H9 (cell line): ENCODE results near the gene CACNA1A. TPM values are rescaled to one million over a fixed set of nuclear protein-coding genes. Genes with fewer than 3 reads are reported as not detected.

ENCODE experiments used
- DNase-seq: peaks from one replicate; pipeline ENCODE4 v3.0.0-alpha.2; 2017
- H2AFZ ChIP-seq: one replicate; pipeline ENCODE4 v1.6.1; 2013; ENCODE audit warnings: mild to moderate bottlenecking, low read length, control low read depth, moderate library complexity
- H2AK5ac ChIP-seq: 2 replicates; pipeline ENCODE4 v1.6.1; 2013; ENCODE audit warnings: low read length, control low read depth, mixed read lengths; ENCODE audit not compliant: insufficient read length
- H2BK120ac ChIP-seq: one replicate; pipeline ENCODE4 v1.6.1; 2013; ENCODE audit warnings: low read depth, mild to moderate bottlenecking, low read length, control low read depth, inconsistent platforms; ENCODE audit not compliant: poor library complexity, severe bottlenecking
- H2BK12ac ChIP-seq: 2 replicates; pipeline ENCODE4 v1.6.1; 2013; ENCODE audit warnings: low read length, control low read depth, mixed read lengths, low read depth; ENCODE audit not compliant: insufficient read length
- H2BK15ac ChIP-seq: 2 replicates; pipeline ENCODE4 v1.6.1; 2013; ENCODE audit warnings: low read depth, low read length, control low read depth
- H2BK20ac ChIP-seq: one replicate; pipeline ENCODE4 v1.6.1; 2013; ENCODE audit warnings: low read depth, mild to moderate bottlenecking, low read length, control low read depth, inconsistent platforms; ENCODE audit not compliant: poor library complexity, severe bottlenecking
- H2BK5ac ChIP-seq: 2 replicates; pipeline ENCODE4 v1.6.1; 2013; ENCODE audit warnings: low read length, control low read depth, mixed read lengths; ENCODE audit not compliant: insufficient read length
- H3K14ac ChIP-seq: 2 replicates; pipeline ENCODE4 v1.6.1; 2013; ENCODE audit warnings: low read length, control low read depth; ENCODE audit not compliant: insufficient read depth
- H3K18ac ChIP-seq: 2 replicates; pipeline ENCODE4 v1.6.1; 2013; ENCODE audit warnings: low read depth, mild to moderate bottlenecking, mixed read lengths, low read length, control low read depth; ENCODE audit not compliant: insufficient read length
- H3K23ac ChIP-seq: 2 replicates; pipeline ENCODE4 v1.6.1; 2013; ENCODE audit warnings: low read length, control low read depth, mixed read lengths, low read depth; ENCODE audit not compliant: insufficient read length
- H3K23me2 ChIP-seq: 2 replicates; pipeline ENCODE4 v1.6.1; 2013; ENCODE audit warnings: low read depth, mild to moderate bottlenecking, mixed read lengths, low read length, control low read depth; ENCODE audit not compliant: insufficient read length, poor library complexity, severe bottlenecking
- H3K27ac ChIP-seq: 2 replicates; pipeline ENCODE4 v1.5.1; 2013; ENCODE audit warnings: low read length, control low read depth, mixed read lengths, low read depth; ENCODE audit not compliant: insufficient read length
- H3K27me3 ChIP-seq: 2 replicates; pipeline ENCODE4 v1.6.1; 2013; ENCODE audit warnings: low read length, control low read depth, inconsistent platforms; ENCODE audit not compliant: insufficient read depth
- H3K4ac ChIP-seq: 2 replicates; pipeline ENCODE4 v1.6.1; 2013; ENCODE audit warnings: low read depth, mild to moderate bottlenecking, control low read depth, inconsistent platforms, low read length, moderate library complexity
- H3K4me1 ChIP-seq: 2 replicates; pipeline ENCODE4 v1.6.1; 2013; ENCODE audit warnings: low read length, control low read depth, inconsistent platforms; ENCODE audit not compliant: insufficient read depth
- H3K4me2 ChIP-seq: 2 replicates; pipeline ENCODE4 v1.6.1; 2013; ENCODE audit warnings: low read length, control low read depth, mixed read lengths; ENCODE audit not compliant: insufficient read length, insufficient read depth
- H3K56ac ChIP-seq: 2 replicates; pipeline ENCODE4 v1.6.1; 2013; ENCODE audit warnings: low read depth, mild to moderate bottlenecking, mixed read lengths, low read length, control low read depth; ENCODE audit not compliant: insufficient read length
- H3K79me1 ChIP-seq: 2 replicates; pipeline ENCODE4 v1.6.1; 2013; ENCODE audit warnings: low read depth, mild to moderate bottlenecking, moderate library complexity, low read length, control low read depth, inconsistent platforms; ENCODE audit not compliant: insufficient read depth, poor library complexity, severe bottlenecking
- H3K79me2 ChIP-seq: 2 replicates; pipeline ENCODE4 v1.6.1; 2013; ENCODE audit warnings: low read length, control low read depth, inconsistent platforms; ENCODE audit not compliant: insufficient read depth
- H3K9ac ChIP-seq: 2 replicates; pipeline ENCODE4 v1.6.1; 2013; ENCODE audit warnings: low read length, control low read depth, mixed read lengths; ENCODE audit not compliant: insufficient read length; ENCODE audit errors: extremely low read depth
- H3K9me3 ChIP-seq: one replicate; pipeline ENCODE4 v1.6.1; 2013; ENCODE audit warnings: low read depth, low read length, inconsistent platforms; ENCODE audit not compliant: control insufficient read depth
- H3T11ph ChIP-seq: one replicate; pipeline ENCODE4 v1.6.1; 2013; ENCODE audit warnings: mild to moderate bottlenecking, low read length, control low read depth, inconsistent platforms
- H4K20me1 ChIP-seq: one replicate; pipeline ENCODE4 v1.6.1; 2013; ENCODE audit not compliant: control insufficient read depth, insufficient read length, insufficient read depth
- H4K5ac ChIP-seq: 2 replicates; pipeline ENCODE4 v1.6.1; 2013; ENCODE audit warnings: low read depth, mild to moderate bottlenecking, mixed read lengths, low read length, control low read depth; ENCODE audit not compliant: insufficient read length
- H4K8ac ChIP-seq: replicated peaks from 2 replicates; pipeline ENCODE4 v1.6.1; 2013; ENCODE audit warnings: low read length, control low read depth, mixed read lengths, low read depth; ENCODE audit not compliant: insufficient read length
- H4K91ac ChIP-seq: 2 replicates; pipeline ENCODE4 v1.6.1; 2013; ENCODE audit warnings: low read depth, mild to moderate bottlenecking, moderate library complexity, mixed read lengths, low read length, control low read depth; ENCODE audit not compliant: insufficient read length
- H3K27ac Mint-ChIP-seq, 3 experiments: 2 replicates in 2 of 3; 3 replicates in 1 of 3; pipeline ENCODE4 v1.8.0; 2020 to 2021; ENCODE audit warnings: mixed read lengths in 3 of 3, mild to moderate bottlenecking in 1 of 3, moderate library complexity in 1 of 3
- H3K27me3 Mint-ChIP-seq: 2 replicates; pipeline ENCODE4 v1.8.0; 2021; ENCODE audit warnings: low read depth, mild to moderate bottlenecking, moderate library complexity, mixed read lengths
- H3K36me3 Mint-ChIP-seq, 3 experiments: 2 replicates in 2 of 3; 3 replicates in 1 of 3; pipeline ENCODE4 v1.8.0; 2020 to 2021; ENCODE audit warnings: low read depth in 3 of 3, mixed read lengths in 3 of 3; ENCODE audit not compliant: insufficient read depth in 1 of 3
- H3K4me1 Mint-ChIP-seq, 2 experiments: 2 replicates each; pipeline ENCODE4 v1.8.0; 2020; ENCODE audit warnings: mixed read lengths in 2 of 2
- H3K4me3 Mint-ChIP-seq, 2 experiments: 2 replicates in 1 of 2; 3 replicates in 1 of 2; pipeline ENCODE4 v1.8.0; 2020 to 2021; ENCODE audit warnings: mild to moderate bottlenecking in 2 of 2, mixed read lengths in 2 of 2, moderate library complexity in 1 of 2
- H3K9me3 Mint-ChIP-seq, 2 experiments: 2 replicates in 1 of 2; 3 replicates in 1 of 2; pipeline ENCODE4 v1.8.0; 2020; ENCODE audit warnings: mild to moderate bottlenecking in 2 of 2, mixed read lengths in 2 of 2, moderate library complexity in 1 of 2
- WGBS: extraction: QIAGEN DNeasy Blood & Tissue Kit; methylation state at CpG from one replicate; pipeline ENCODE4 v1.1.7; 2013; ENCODE audit warnings: missing lambda C conversion rate, low lambda C conversion rate, mixed read lengths; ENCODE audit not compliant: insufficient read length; ENCODE audit errors: extremely low coverage; 5-methylcytosine and 5-hydroxymethylcytosine counted together
- total RNA-seq: library from RNA; stranded (reverse); gene quantifications from 2 replicates; pipeline ENCODE4 v1.2.1, GENCODE V29; 2021
- TF ChIP-seq, protein P1 (sequence below): fragments of 200-600 bp; sonication (generic); conservative IDR thresholded peaks from 3 replicates; pipeline ENCODE4 v1.8.0; 2021; ENCODE audit warnings: antibody characterized with exemption, mild to moderate bottlenecking

The CACNA1A gene
- total RNA-seq, 1 experiment from 2014 or later: 8.0 TPM

DNA sequence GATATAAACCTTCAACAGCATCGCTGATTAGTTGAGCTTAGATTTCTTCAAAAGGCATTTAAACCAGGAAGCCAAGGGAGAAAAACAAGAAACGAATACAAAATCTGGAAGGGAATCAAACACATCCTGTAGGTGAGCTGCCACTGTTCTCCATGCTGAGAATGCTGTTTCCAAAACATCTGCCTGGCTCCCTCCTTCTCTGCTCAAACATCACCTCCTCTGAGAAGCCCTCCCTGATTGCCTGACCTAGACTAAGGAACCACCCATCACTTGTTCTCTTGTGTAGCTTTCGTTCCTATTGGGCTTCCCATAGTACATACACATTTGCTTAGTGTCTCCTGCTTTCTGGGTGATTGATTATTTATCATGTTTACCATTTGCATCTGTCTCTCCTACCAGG is 152.7 kb downstream of the CACNA1A start:
- H3K18ac ChIP-seq: no peak overlapping the region
- H3K9ac ChIP-seq: no peak overlapping the region
- no peak overlapping the region for H3K27ac ChIP-seq
- H2BK15ac ChIP-seq: no peak overlapping the region
- no peak overlapping the region; a peak in 1 of 5 replicates for H3K4me3 Mint-ChIP-seq
- no peaks in the 10 kb centered on the region for H3K79me2 ChIP-seq
- no peaks in the 10 kb centered on the region for H4K20me1 ChIP-seq
- no peak overlapping the region for H3K4ac ChIP-seq
- H3K4me2 ChIP-seq: no peak overlapping the region
- no peak overlapping the region for H3K56ac ChIP-seq
- H3T11ph ChIP-seq: no peak overlapping the region
- no peak overlapping the region for H2AFZ ChIP-seq
- H3K27ac Mint-ChIP-seq: no peak overlapping the region; a peak in 1 of 7 replicates
- no peak overlapping the region for H2BK120ac ChIP-seq
- no peaks in the 10 kb centered on the region for H3K27me3 ChIP-seq
- H2BK5ac ChIP-seq: no peak overlapping the region
- no peaks in the 10 kb centered on the region for H3K4me1 ChIP-seq
- H2BK12ac ChIP-seq: no peak overlapping the region
- H3K9me3 Mint-ChIP-seq: peaks cover 6 to 8% of the 10 kb centered on the region in 2 experiments; a peak in 4 of 5 replicates
- no peaks in the 10 kb centered on the region for H3K23me2 ChIP-seq
- no peak overlapping the region for H4K91ac ChIP-seq
- WGBS: no CpG with 5 or more reads among the region's 3 CpGs
- no peaks in the 10 kb centered on the region for H3K4me1 Mint-ChIP-seq
- no peaks in the 10 kb centered on the region for H3K79me1 ChIP-seq
- TF ChIP-seq, protein P1, sequence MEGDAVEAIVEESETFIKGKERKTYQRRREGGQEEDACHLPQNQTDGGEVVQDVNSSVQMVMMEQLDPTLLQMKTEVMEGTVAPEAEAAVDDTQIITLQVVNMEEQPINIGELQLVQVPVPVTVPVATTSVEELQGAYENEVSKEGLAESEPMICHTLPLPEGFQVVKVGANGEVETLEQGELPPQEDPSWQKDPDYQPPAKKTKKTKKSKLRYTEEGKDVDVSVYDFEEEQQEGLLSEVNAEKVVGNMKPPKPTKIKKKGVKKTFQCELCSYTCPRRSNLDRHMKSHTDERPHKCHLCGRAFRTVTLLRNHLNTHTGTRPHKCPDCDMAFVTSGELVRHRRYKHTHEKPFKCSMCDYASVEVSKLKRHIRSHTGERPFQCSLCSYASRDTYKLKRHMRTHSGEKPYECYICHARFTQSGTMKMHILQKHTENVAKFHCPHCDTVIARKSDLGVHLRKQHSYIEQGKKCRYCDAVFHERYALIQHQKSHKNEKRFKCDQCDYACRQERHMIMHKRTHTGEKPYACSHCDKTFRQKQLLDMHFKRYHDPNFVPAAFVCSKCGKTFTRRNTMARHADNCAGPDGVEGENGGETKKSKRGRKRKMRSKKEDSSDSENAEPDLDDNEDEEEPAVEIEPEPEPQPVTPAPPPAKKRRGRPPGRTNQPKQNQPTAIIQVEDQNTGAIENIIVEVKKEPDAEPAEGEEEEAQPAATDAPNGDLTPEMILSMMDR: no peak
- no peak overlapping the region for H2BK20ac ChIP-seq
- no peak for DNase-seq
- no peak overlapping the region for H4K5ac ChIP-seq
- no peak overlapping the region for H4K8ac ChIP-seq
- H3K36me3 Mint-ChIP-seq: peaks cover 8 to 11% (median 10%) of the 10 kb centered on the region in 3 experiments
- no peak overlapping the region for H3K23ac ChIP-seq
- H3K27me3 Mint-ChIP-seq: peaks cover 5% of the 10 kb centered on the region; the same call in 1 of the 2 replicates
- no peak overlapping the region for H2AK5ac ChIP-seq
- H3K9me3 ChIP-seq: no peaks in the 10 kb centered on the region
- no peak overlapping the region for H3K14ac ChIP-seq
